ENCODE results near the gene NF1. TPM values are rescaled to one million over a fixed set of nuclear protein-coding genes. Genes with fewer than 3 reads are reported as not detected.

NF1 gene
- total and polyA plus RNA-seq, 2 of the 13 experiments (the other 11 are each of a cell fraction or from before 2014, with no cell fraction given): 21.5 to 26.5 TPM

DNA sequence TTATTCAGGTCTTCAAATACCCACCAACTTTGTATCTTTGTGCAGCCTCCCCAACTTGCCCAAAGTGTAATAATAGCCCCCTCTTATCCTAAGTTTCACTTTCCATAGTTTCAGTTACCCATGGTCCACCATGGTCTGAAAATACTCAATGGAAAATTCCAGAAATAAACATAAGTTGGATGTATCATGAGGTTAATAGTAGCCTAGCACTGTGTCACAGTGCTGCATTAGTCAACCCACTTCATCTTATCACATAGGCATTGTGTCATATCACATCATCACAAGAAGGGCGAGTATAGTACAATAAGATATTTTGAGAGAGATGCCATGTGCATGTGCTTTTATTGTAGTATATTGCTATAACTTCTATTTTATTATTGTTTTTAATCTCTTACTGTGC is 180.3 kb downstream of the NF1 start (continued):
- no peak for TF ChIP-seq RFX5 (IDR thresholded peaks at IDR 0.05; ENCODE audit: low read depth, low read length)

DNA sequence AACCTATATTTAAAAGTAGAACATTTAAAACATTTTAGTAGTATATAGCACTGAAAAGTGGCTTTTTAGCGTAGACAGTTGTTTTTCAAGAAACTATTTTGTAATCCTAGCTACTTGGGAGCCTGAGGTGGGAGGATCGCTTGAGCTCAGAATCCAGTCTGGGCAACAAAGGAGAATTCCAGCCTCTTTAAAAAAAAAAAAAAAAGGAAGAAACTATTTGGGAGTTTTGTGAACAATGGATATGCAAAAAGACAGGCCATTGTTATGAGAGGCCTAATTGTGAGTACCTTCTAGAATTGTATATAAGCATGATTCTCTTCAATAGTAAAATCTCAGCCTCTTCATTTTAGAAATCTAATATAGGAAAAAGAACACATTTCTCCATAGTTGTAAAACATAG is 184.6 kb downstream of the NF1 start:
- DNase-seq (ENCODE audit: low spot score) (no peak), ATAC-seq (no peak), FAIRE-seq (no peak)
- BruUV-seq (replicated peaks): no TSS peak
- in situ Hi-C loops (cut with HindIII; ENCODE audit: extremely low pct_ligation_motif_present, low pct_unique_long_range_greater_than_20kb): no loop called here
- Histone ChIP-seq H3K27ac (ENCODE audit: extremely low read length, insufficient read depth, low read length) (no peak overlapping the region), H3K4me3 (replicated peaks in 1 of 3; ENCODE audit: insufficient read depth in 1 of 3, low read depth in 2 of 3, low read length in 3 of 3) (no peak overlapping the region), H3K4me1 (ENCODE audit: insufficient read depth, low read length) (peaks cover 4% of the 10 kb centered on the region), H3K27me3 (ENCODE audit: control insufficient read depth in 1 of 2, insufficient read depth in 2 of 2, low read length in 2 of 2) (no peaks in the 10 kb centered on the region), H2AFZ (ENCODE audit: low read length) (no peak overlapping the region), H3K36me3 (replicated peaks in 1 of 2; ENCODE audit: control insufficient read depth in 1 of 2, insufficient read depth in 2 of 2, low read length in 2 of 2) (peaks cover 3 to 32% of the 10 kb centered on the region in 2 experiments; a peak in 3 of 5 replicates), H3K9ac (ENCODE audit: insufficient read depth, low read depth, low read length) (no peak overlapping the region), H3K79me2 (ENCODE audit: insufficient read depth, low read length) (no peaks in the 10 kb centered on the region), H3K9me3 (ENCODE audit: low read length) (no peaks in the 10 kb centered on the region), H3K4me2 (ENCODE audit: low read depth, low read length) (no peak overlapping the region), H4K20me1 (ENCODE audit: insufficient read depth, low read length) (no peaks in the 10 kb centered on the region; the same call in 1 of the 2 replicates)
- WGBS (ENCODE audit: low lambda C conversion rate): 99% methylated on average over 2 of the region's 2 CpGs
- ChIA-PET POLR2A (no interaction called here), CTCF (ENCODE audit: low intra/inter-chr PET ratio, low total read pairs) (no interaction called here)
- intact Hi-C loops (cut with micrococcal nuclease; ENCODE audit: unreplicated experiment): no loop called here
- TF ChIP-seq, protein P1, sequence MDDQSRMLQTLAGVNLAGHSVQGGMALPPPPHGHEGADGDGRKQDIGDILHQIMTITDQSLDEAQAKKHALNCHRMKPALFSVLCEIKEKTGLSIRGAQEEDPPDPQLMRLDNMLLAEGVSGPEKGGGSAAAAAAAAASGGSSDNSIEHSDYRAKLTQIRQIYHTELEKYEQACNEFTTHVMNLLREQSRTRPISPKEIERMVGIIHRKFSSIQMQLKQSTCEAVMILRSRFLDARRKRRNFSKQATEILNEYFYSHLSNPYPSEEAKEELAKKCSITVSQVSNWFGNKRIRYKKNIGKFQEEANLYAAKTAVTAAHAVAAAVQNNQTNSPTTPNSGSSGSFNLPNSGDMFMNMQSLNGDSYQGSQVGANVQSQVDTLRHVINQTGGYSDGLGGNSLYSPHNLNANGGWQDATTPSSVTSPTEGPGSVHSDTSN (CRISPR knock-in tag; IDR thresholded peaks at IDR 0.05; ENCODE audit: borderline replicate concordance): no peak
- TF ChIP-seq, protein P2, sequence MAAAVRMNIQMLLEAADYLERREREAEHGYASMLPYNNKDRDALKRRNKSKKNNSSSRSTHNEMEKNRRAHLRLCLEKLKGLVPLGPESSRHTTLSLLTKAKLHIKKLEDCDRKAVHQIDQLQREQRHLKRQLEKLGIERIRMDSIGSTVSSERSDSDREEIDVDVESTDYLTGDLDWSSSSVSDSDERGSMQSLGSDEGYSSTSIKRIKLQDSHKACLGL (CRISPR knock-in tag; IDR thresholded peaks at IDR 0.05): no peak
- TF ChIP-seq, protein P3, sequence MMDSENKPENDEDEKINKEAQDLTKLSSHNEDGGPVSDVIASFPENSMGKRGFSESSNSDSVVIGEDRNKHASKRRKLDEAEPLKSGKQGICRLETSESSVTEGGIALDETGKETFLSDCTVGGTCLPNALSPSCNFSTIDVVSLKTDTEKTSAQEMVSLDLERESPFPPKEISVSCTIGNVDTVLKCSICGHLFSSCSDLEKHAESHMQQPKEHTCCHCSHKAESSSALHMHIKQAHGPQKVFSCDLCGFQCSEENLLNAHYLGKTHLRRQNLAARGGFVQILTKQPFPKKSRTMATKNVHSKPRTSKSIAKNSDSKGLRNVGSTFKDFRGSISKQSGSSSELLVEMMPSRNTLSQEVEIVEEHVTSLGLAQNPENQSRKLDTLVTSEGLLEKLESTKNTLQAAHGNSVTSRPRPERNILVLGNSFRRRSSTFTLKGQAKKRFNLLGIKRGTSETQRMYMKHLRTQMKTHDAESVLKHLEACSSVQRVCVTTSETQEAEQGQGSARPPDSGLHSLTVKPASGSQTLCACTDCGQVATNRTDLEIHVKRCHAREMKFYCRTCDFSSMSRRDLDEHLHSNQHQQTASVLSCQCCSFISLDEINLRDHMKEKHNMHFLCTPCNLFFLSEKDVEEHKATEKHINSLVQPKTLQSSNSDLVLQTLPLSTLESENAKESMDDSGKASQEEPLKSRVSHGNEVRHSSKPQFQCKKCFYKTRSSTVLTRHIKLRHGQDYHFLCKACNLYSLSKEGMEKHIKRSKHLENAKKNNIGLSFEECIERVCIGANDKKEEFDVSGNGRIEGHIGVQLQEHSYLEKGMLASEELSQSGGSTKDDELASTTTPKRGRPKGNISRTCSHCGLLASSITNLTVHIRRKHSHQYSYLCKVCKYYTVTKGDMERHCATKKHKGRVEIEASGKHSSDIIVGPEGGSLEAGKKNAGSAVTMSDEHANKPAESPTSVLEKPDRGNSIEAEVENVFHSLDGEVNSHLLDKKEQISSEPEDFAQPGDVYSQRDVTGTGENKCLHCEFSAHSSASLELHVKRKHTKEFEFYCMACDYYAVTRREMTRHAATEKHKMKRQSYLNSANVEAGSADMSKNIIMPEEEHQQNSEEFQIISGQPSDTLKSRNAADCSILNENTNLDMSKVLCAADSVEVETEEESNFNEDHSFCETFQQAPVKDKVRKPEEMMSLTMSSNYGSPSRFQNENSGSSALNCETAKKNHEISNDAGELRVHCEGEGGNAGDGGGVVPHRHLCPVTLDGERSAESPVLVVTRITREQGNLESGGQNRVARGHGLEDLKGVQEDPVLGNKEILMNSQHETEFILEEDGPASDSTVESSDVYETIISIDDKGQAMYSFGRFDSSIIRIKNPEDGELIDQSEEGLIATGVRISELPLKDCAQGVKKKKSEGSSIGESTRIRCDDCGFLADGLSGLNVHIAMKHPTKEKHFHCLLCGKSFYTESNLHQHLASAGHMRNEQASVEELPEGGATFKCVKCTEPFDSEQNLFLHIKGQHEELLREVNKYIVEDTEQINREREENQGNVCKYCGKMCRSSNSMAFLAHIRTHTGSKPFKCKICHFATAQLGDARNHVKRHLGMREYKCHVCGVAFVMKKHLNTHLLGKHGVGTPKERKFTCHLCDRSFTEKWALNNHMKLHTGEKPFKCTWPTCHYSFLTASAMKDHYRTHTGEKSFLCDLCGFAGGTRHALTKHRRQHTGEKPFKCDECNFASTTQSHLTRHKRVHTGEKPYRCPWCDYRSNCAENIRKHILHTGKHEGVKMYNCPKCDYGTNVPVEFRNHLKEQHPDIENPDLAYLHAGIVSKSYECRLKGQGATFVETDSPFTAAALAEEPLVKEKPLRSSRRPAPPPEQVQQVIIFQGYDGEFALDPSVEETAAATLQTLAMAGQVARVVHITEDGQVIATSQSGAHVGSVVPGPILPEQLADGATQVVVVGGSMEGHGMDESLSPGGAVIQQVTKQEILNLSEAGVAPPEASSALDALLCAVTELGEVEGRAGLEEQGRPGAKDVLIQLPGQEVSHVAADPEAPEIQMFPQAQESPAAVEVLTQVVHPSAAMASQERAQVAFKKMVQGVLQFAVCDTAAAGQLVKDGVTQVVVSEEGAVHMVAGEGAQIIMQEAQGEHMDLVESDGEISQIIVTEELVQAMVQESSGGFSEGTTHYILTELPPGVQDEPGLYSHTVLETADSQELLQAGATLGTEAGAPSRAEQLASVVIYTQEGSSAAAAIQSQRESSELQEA (CRISPR knock-in tag; IDR thresholded peaks at IDR 0.05; ENCODE audit: not compliant biosample characterization): no peak
- TF ChIP-seq KLF9 (CRISPR knock-in tag; IDR thresholded peaks at IDR 0.05; ENCODE audit: low read depth): no peak
- no peak for TF ChIP-seq ZSCAN22 (CRISPR knock-in tag; IDR thresholded peaks at IDR 0.05)
- TF ChIP-seq CENPX (CRISPR knock-in tag; IDR thresholded peaks at IDR 0.05): no peak
- TF ChIP-seq SYNCRIP (IDR thresholded peaks at IDR 0.05; ENCODE audit: insufficient read depth, low read depth, low read length): no peak
